CD14-positive monocyte (primary cell): ENCODE results near the gene PKDCC. TPM values are rescaled to one million over a fixed set of nuclear protein-coding genes. Genes with fewer than 3 reads are reported as not detected.

Experiments
- DNase-seq, 3 donors: peaks; one replicate each; pipeline ENCODE4 v3.0.0-alpha.2; 2011 to 2022
- H2AFZ ChIP-seq: 2 replicates; pipeline ENCODE4 v1.6.0; 2012; ENCODE audit warnings: mild to moderate bottlenecking, low read depth, low read length, inconsistent platforms; ENCODE audit not compliant: insufficient read depth, poor library complexity, severe bottlenecking
- H3K27ac ChIP-seq, 2 donors: 1 replicate in 1 of 2; 2 replicates in 1 of 2; pipeline ENCODE4 v1.5.1; 2012 to 2013; ENCODE audit warnings: low read length in 2 of 2, control low read depth in 1 of 2, inconsistent platforms in 1 of 2, low read depth in 1 of 2, mild to moderate bottlenecking in 1 of 2
- H3K27me3 ChIP-seq, 2 donors: one replicate each; pipeline versions ENCODE4 v1.6.0 to v1.6.1; 2011 to 2013; ENCODE audit warnings: low read length in 2 of 2; ENCODE audit not compliant: control insufficient read depth in 2 of 2, insufficient read depth in 2 of 2
- H3K36me3 ChIP-seq, 2 donors: replicated peaks in 1 of 2; 1 replicate in 1 of 2; 2 replicates in 1 of 2; pipeline versions ENCODE4 v1.5.1 to v1.6.1; 2012 to 2013; ENCODE audit warnings: low read length in 2 of 2, control low read depth in 1 of 2, inconsistent platforms in 1 of 2, mild to moderate bottlenecking in 1 of 2; ENCODE audit not compliant: insufficient read depth in 2 of 2, control insufficient read depth in 1 of 2
- H3K4me1 ChIP-seq, 2 donors: 1 replicate in 1 of 2; 2 replicates in 1 of 2; pipeline versions ENCODE4 v1.5.1 to v1.6.1; 2012 to 2013; ENCODE audit warnings: low read length in 2 of 2, control low read depth in 1 of 2, inconsistent platforms in 1 of 2, mild to moderate bottlenecking in 1 of 2, moderate library complexity in 1 of 2; ENCODE audit not compliant: insufficient read depth in 2 of 2, control insufficient read depth in 1 of 2
- H3K4me2 ChIP-seq: replicated peaks from 2 replicates; pipeline ENCODE3; 2012; ENCODE audit warnings: low read length, moderate library complexity, mild to moderate bottlenecking; ENCODE audit not compliant: poor library complexity, severe bottlenecking; ENCODE audit errors: extremely low read depth
- H3K4me3 ChIP-seq, 3 experiments: fragments of 200-600 bp in 1 of 3; sonication (generic) in 1 of 3; replicated peaks in 1 of 3; 1 replicate in 2 of 3; 2 replicates in 1 of 3; pipeline ENCODE4 v1.5.1; 2011 to 2013; ENCODE audit warnings: low read length in 3 of 3, mild to moderate bottlenecking in 3 of 3, control low read depth in 2 of 3, low read depth in 2 of 3, inconsistent platforms in 1 of 3, moderate library complexity in 1 of 3
- H3K79me2 ChIP-seq: 2 replicates; pipeline ENCODE4 v1.6.0; 2012; ENCODE audit warnings: mild to moderate bottlenecking, control low read depth, inconsistent platforms, low read length, moderate library complexity; ENCODE audit not compliant: insufficient read depth
- H3K9ac ChIP-seq: 2 replicates; pipeline ENCODE4 v1.6.0; 2017; ENCODE audit warnings: low read length, mild to moderate bottlenecking; ENCODE audit not compliant: insufficient read depth, poor library complexity, severe bottlenecking
- H3K9me3 ChIP-seq, 2 donors: replicated peaks in 1 of 2; 1 replicate in 1 of 2; 2 replicates in 1 of 2; pipeline versions ENCODE4 v1.5.1 to v1.6.1; 2012 to 2013; ENCODE audit warnings: low read length in 2 of 2, control low read depth in 1 of 2; ENCODE audit not compliant: control insufficient read depth in 1 of 2, insufficient read depth in 1 of 2
- H4K20me1 ChIP-seq: 2 replicates; pipeline ENCODE4 v1.6.0; 2012; ENCODE audit warnings: mild to moderate bottlenecking, low read length, control low read depth, moderate library complexity; ENCODE audit not compliant: insufficient read depth
- H3K27ac Mint-ChIP-seq, 7 donors: one replicate each; pipeline ENCODE4 v1.8.0; 2020; ENCODE audit warnings: mild to moderate bottlenecking in 7 of 7, mixed read lengths in 7 of 7, moderate library complexity in 6 of 7, inconsistent platforms in 2 of 7
- H3K27me3 Mint-ChIP-seq, 3 donors: one replicate each; pipeline ENCODE4 v1.8.0; 2021 to 2022; ENCODE audit warnings: low read depth in 3 of 3, mild to moderate bottlenecking in 3 of 3, mixed read lengths in 3 of 3, moderate library complexity in 3 of 3, inconsistent platforms in 1 of 3
- H3K36me3 Mint-ChIP-seq, 2 donors: one replicate each; pipeline ENCODE4 v1.8.0; 2020; ENCODE audit warnings: mixed read lengths in 2 of 2, inconsistent platforms in 1 of 2, mild to moderate bottlenecking in 1 of 2
- H3K4me1 Mint-ChIP-seq: one replicate; pipeline ENCODE4 v1.8.0; 2020; ENCODE audit warnings: mild to moderate bottlenecking, mixed read lengths
- H3K4me3 Mint-ChIP-seq, 2 donors: one replicate each; pipeline ENCODE4 v1.8.0; 2020; ENCODE audit warnings: mild to moderate bottlenecking in 2 of 2, mixed read lengths in 2 of 2, moderate library complexity in 1 of 2
- H3K9me3 Mint-ChIP-seq, 7 donors: one replicate each; pipeline ENCODE4 v1.8.0; 2020 to 2022; ENCODE audit warnings: mixed read lengths in 7 of 7, mild to moderate bottlenecking in 6 of 7, moderate library complexity in 6 of 7, inconsistent platforms in 2 of 7
- WGBS: methylation state at CpG from one replicate; pipeline ENCODE4 v1.1.5; 2013; ENCODE audit warnings: missing lambda C conversion rate; ENCODE audit not compliant: insufficient coverage; 5-methylcytosine and 5-hydroxymethylcytosine counted together
- intact Hi-C, 2 donors: fragments of 100-400 bp; cut with micrococcal nuclease; formaldehyde crosslinking; loops; one replicate each; pipeline versions ENCODE4 v1.15.0 to v1.15.1; 2023
- polyA plus RNA-seq, 3 donors: library from polyadenylated mRNA; depleted of rRNA in 1 of 3; unstranded in 2 of 3; stranded (reverse) in 1 of 3; fragments of 300-500 nt in 2 of 3; fragments of >200 nt in 1 of 3; fragmentation: Illumina TruSeq in 2 of 3; gene quantifications; 1 replicate in 2 of 3; 2 replicates in 1 of 3; pipeline ENCODE4 v1.2.3, GENCODE V29; 2012 to 2021
- TF ChIP-seq, protein P1 (sequence below): fragments of 200-600 bp; IDR thresholded peaks from one replicate; pipeline ENCODE4 v1.8.0; 2022; ENCODE audit warnings: antibody characterized with exemption, mild to moderate bottlenecking

The PKDCC gene
- polyA plus RNA-seq, 3 donors: not detected

DNA sequence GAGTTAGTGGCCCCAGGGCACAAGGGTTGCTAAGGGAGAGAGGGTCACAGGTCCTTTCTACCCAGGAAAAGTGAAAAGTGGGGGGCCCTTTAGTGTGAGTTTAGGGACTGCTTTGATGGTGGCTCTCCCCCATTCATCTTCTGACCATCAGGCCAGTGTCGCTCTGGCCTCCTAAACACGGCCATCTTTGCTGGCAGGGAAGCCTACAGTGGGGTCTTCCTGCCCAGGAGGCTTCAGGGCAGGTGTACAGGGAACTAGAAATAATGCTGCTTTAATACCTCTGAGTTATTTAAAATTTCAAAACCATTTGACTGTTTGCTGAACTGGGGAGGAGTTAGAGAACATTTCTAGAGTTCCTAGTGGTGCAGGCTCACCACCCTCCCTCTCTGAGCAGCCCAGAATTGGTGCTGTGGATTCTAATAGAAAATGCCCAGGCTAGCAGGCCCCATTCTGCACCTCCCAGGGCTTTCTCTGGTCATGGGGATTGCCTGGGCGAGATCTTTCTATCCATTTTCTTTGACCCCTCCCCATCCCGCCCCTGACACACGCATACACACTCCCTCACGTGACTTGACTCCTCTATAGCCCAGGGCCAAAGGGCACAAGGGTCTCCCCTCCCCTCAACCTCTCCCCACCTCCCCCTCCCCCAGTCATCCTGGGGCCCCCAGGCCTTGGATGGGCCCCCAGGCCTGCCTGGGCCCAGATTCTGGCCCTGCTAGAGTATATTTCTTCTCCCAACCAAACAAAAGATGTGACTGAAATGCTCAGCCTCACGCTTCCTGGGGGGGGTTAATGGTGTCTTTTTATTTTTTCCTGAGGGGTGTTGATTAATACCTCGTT is 3.1 kb downstream of the PKDCC start:
- Histone ChIP-seq H2AFZ (no peak overlapping the region), H3K4me2 (no peak overlapping the region), H3K9me3 (peaks cover 0 to 5% of the 10 kb centered on the region in 2 donors), H3K9ac (no peak overlapping the region), H3K27me3 (peaks cover 33 to 45% of the 10 kb centered on the region in 2 donors), H3K4me3 (no peak overlapping the region), H3K27ac (no peak overlapping the region), H4K20me1 (no peaks in the 10 kb centered on the region), H3K36me3 (no peaks in the 10 kb centered on the region), H3K4me1 (peaks cover 5 to 11% of the 10 kb centered on the region in 2 donors), H3K79me2 (no peaks in the 10 kb centered on the region)
- TF ChIP-seq, protein P1, sequence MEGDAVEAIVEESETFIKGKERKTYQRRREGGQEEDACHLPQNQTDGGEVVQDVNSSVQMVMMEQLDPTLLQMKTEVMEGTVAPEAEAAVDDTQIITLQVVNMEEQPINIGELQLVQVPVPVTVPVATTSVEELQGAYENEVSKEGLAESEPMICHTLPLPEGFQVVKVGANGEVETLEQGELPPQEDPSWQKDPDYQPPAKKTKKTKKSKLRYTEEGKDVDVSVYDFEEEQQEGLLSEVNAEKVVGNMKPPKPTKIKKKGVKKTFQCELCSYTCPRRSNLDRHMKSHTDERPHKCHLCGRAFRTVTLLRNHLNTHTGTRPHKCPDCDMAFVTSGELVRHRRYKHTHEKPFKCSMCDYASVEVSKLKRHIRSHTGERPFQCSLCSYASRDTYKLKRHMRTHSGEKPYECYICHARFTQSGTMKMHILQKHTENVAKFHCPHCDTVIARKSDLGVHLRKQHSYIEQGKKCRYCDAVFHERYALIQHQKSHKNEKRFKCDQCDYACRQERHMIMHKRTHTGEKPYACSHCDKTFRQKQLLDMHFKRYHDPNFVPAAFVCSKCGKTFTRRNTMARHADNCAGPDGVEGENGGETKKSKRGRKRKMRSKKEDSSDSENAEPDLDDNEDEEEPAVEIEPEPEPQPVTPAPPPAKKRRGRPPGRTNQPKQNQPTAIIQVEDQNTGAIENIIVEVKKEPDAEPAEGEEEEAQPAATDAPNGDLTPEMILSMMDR: no peak
- Mint-ChIP-seq H3K4me3 (peak overlapping the region in 1 of 2 donors; percentile 61), H3K9me3 (peaks cover 0 to 9% (median 5%) of the 10 kb centered on the region in 7 donors), H3K4me1 (peaks cover 7% of the 10 kb centered on the region), H3K27me3 (peaks cover 43 to 47% (median 46%) of the 10 kb centered on the region in 3 donors), H3K27ac (no peak overlapping the region), H3K36me3 (no peaks in the 10 kb centered on the region)
- DNase-seq: no peak
- intact Hi-C loops: no loop called here
- 96% methylated on average over 3 of the region's 8 CpGs for WGBS

DNA sequence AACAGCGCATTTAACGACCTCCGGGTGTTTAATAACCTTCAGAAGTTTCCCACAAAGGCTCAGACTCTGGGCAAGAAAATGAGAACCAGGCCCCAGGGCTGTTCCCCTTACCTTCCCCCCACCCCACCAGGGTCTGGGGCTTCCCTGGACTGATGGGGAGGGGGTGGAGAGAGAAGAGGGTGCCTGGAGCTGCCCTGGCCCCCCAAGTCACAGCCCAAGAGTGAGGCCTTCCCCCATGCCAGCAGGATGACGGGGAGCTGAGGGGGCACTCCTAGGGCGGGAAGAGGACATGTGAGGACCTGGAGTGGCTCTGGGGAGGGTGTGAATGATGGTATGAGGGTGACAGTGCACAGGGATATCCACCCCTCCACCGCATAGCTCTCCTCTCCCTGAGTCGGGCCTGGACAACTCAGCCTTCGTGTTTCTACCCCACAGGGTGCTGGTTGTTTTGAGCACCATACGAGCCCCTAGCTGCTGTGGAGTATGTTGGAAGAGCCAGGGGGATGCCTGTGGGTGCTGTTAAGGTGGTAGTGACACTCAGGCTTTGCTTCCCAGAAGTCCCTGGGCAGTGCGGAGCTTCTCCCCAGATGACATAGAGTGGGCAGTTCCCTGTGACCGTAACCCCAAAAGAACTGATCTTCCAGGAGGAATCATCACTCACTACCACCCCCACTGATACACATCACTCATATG is 3.9 kb downstream of the PKDCC start:
- Mint-ChIP-seq H3K27me3 (peaks cover 36 to 41% (median 41%) of the 10 kb centered on the region in 3 donors), H3K4me3 (no peak overlapping the region), H3K9me3 (peaks cover 0 to 9% (median 5%) of the 10 kb centered on the region in 7 donors), H3K36me3 (no peaks in the 10 kb centered on the region), H3K27ac (peak overlapping the region in 1 of 7 donors; percentile 42), H3K4me1 (peaks cover 7% of the 10 kb centered on the region)
- Histone ChIP-seq H3K27me3 (peaks cover 30 to 38% of the 10 kb centered on the region in 2 donors), H3K79me2 (no peaks in the 10 kb centered on the region), H3K36me3 (no peaks in the 10 kb centered on the region), H2AFZ (no peak overlapping the region), H3K4me1 (peaks cover 5 to 11% of the 10 kb centered on the region in 2 donors), H3K4me2 (no peak overlapping the region), H3K4me3 (no peak overlapping the region), H3K9me3 (peaks cover 0 to 4% of the 10 kb centered on the region in 2 donors), H3K27ac (no peak overlapping the region), H4K20me1 (no peaks in the 10 kb centered on the region), H3K9ac (no peak overlapping the region)
- intact Hi-C loops: no loop called here
- TF ChIP-seq, protein P1: no peak
- WGBS: 100% methylated on average over 2 of the region's 11 CpGs
- no peak for DNase-seq
